CD4-positive, CD25-positive, alpha-beta regulatory T cell (primary cell): ENCODE data around the gene ANO1. TPM values are rescaled to one million over a fixed set of nuclear protein-coding genes. Genes with fewer than 3 reads are reported as not detected.

Source experiments
- ATAC-seq, 2 donors: fragments of 150-1000 bp; cut with Tn5 transposase; one replicate each; pipeline ENCODE4 v1.10.0; 2021; ENCODE audit warnings: low read depth in 2 of 2, moderate number of reproducible peaks in 2 of 2, moderate library complexity in 1 of 2
- DNase-seq, 3 donors: peaks; one replicate each; pipeline versions ENCODE4 v3.0.0 to v3.0.0-alpha.2; 2012 to 2022; ENCODE audit warnings: mixed read lengths in 1 of 3
- H3K27ac ChIP-seq: one replicate; pipeline ENCODE4 v1.7.0; 2013; ENCODE audit warnings: mild to moderate bottlenecking, low read length; ENCODE audit not compliant: insufficient read depth, poor library complexity, severe bottlenecking
- H3K27me3 ChIP-seq: one replicate; pipeline ENCODE4 v1.7.0; 2013; ENCODE audit warnings: low read length; ENCODE audit not compliant: control insufficient read depth, insufficient read depth
- H3K36me3 ChIP-seq: one replicate; pipeline ENCODE4 v1.7.0; 2013; ENCODE audit warnings: mild to moderate bottlenecking, low read length, moderate library complexity; ENCODE audit not compliant: control insufficient read depth, insufficient read depth
- H3K4me1 ChIP-seq: 2 replicates; pipeline ENCODE4 v1.7.0; 2013; ENCODE audit warnings: mild to moderate bottlenecking, low read length; ENCODE audit not compliant: insufficient read depth, control insufficient read depth, poor library complexity, severe bottlenecking
- H3K4me3 ChIP-seq: one replicate; pipeline ENCODE4 v1.7.0; 2013; ENCODE audit warnings: low read depth, mild to moderate bottlenecking, low read length, moderate library complexity
- H3K9me3 ChIP-seq, 2 experiments: 1 replicate in 1 of 2; 2 replicates in 1 of 2; pipeline ENCODE4 v1.7.0; 2013; ENCODE audit warnings: low read length in 2 of 2, mild to moderate bottlenecking in 1 of 2, moderate library complexity in 1 of 2; ENCODE audit not compliant: control insufficient read depth in 2 of 2
- H3K27ac Mint-ChIP-seq, 3 donors: one replicate each; pipeline ENCODE4 v1.8.0; 2020 to 2022; ENCODE audit warnings: mild to moderate bottlenecking in 3 of 3, mixed read lengths in 3 of 3, moderate library complexity in 2 of 3
- H3K27me3 Mint-ChIP-seq: one replicate; pipeline ENCODE4 v1.8.0; 2022; ENCODE audit warnings: mild to moderate bottlenecking, mixed read lengths
- H3K36me3 Mint-ChIP-seq: one replicate; pipeline ENCODE4 v1.8.0; 2020; ENCODE audit warnings: mixed read lengths
- H3K4me1 Mint-ChIP-seq, 4 donors: one replicate each; pipeline ENCODE4 v1.8.0; 2020 to 2022; ENCODE audit warnings: mixed read lengths in 4 of 4, mild to moderate bottlenecking in 1 of 4
- H3K4me3 Mint-ChIP-seq, 4 donors: one replicate each; pipeline ENCODE4 v1.8.0; 2020 to 2022; ENCODE audit warnings: mild to moderate bottlenecking in 4 of 4, mixed read lengths in 4 of 4, moderate library complexity in 3 of 4
- H3K9me3 Mint-ChIP-seq, 7 donors: one replicate each; pipeline ENCODE4 v1.8.0; 2020 to 2022; ENCODE audit warnings: mixed read lengths in 7 of 7, mild to moderate bottlenecking in 3 of 7, moderate library complexity in 2 of 7
- polyA plus RNA-seq, 4 donors: library from polyadenylated mRNA; unstranded; fragments of 300-500 nt; fragmentation: Illumina TruSeq; gene quantifications; one replicate each; pipeline ENCODE4 v1.2.3, GENCODE V29; 2021
- total RNA-seq: library from RNA; stranded (reverse); gene quantifications from one replicate; pipeline ENCODE4 v1.2.3, GENCODE V29; 2022

Gene ANO1
- total and polyA plus RNA-seq, 5 donors from 2014 or later: not detected

DNA sequence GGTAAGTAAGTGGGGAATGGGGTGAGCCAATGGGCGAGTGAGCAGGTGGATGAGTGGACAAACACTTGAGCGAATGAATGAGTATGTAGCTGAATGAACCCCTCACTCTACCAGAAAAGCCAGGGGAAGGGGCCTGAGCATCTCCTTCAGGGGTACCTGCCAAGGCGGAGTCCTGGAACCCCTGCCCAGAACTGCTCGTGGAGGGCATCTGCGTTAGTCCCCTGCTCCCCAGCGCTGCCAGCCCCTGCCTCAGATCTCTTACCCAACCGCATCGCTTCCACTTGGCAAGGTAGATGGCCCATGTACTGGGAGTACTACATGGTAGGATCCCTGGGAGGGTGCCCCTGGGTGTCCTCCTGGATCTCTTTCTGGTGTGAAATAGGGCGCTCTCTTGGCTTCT, 7.4 kb upstream of the ANO1 start:
- Histone ChIP-seq H3K4me1 (no peaks in the 10 kb centered on the region), H3K27me3 (peaks cover 4% of the 10 kb centered on the region), H3K36me3 (no peaks in the 10 kb centered on the region), H3K27ac (no peak overlapping the region), H3K9me3 (no peaks in the 10 kb centered on the region), H3K4me3 (no peak overlapping the region)
- ATAC-seq: no peak
- no peak for DNase-seq
- no peaks in the 10 kb centered on the region for H3K9me3 Mint-ChIP-seq
- no peak overlapping the region for H3K4me3 Mint-ChIP-seq
- H3K27ac Mint-ChIP-seq: no peak overlapping the region
- H3K27me3 Mint-ChIP-seq: peaks cover 53% of the 10 kb centered on the region
- peaks cover 0 to 6% (median 0%) of the 10 kb centered on the region in 4 donors for H3K4me1 Mint-ChIP-seq
- H3K36me3 Mint-ChIP-seq: no peaks in the 10 kb centered on the region

DNA sequence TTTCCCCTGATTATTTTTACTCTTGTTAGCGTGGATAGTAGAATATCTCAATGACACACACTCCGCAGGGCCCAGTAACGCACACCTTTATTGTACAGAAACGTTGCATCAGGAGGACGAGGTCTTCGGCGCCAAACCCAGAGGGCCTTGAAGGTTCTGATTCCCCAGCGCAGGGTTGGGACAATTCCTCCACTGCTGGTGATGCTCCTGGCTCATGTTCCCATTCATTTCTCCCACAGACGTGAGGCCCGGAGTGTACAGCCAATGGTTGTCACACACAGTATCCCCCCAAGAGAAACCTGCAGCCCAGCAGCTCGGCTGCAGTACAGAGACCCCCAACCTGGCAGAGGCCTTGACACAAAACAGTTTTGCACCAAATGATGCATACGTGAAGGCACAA, 6.1 kb upstream of the ANO1 start:
- peaks cover 4% of the 10 kb centered on the region for H3K27me3 ChIP-seq

DNA sequence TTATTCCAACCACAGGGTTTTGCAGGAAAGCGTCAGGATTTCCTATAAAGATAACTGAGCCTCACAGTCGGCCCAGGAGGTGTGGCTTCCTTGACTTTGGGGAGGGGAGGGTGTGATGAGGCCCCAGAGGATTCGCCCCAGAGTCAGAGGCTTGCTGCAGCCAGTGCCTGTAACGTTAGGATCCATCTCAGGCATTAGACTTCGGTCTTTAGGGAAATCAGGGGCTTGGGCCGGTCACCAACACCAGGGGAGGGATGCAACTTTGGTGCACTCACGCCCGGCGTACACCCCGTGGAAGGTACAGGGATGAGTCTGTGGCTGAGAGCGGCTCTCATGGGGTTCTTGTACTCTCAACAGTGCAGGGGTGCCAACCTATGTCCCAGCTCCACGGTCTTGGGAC, 5.7 kb upstream of the ANO1 start:
- Mint-ChIP-seq H3K9me3 (no peaks in the 10 kb centered on the region), H3K27me3 (peaks cover 64% of the 10 kb centered on the region), H3K4me3 (no peak overlapping the region), H3K27ac (no peak overlapping the region), H3K4me1 (peaks cover 0 to 6% (median 0%) of the 10 kb centered on the region in 4 donors), H3K36me3 (no peaks in the 10 kb centered on the region)
- ATAC-seq (no peak), DNase-seq (no peak)
- Histone ChIP-seq H3K27me3 (peaks cover 4% of the 10 kb centered on the region), H3K36me3 (no peaks in the 10 kb centered on the region), H3K4me1 (no peaks in the 10 kb centered on the region), H3K27ac (no peak overlapping the region), H3K9me3 (no peaks in the 10 kb centered on the region), H3K4me3 (no peak overlapping the region)

More for the DNA sequence above, 6.1 kb upstream of the ANO1 start:
- DNase-seq (no peak), ATAC-seq (no peak)
- no peaks in the 10 kb centered on the region for H3K4me1 ChIP-seq
- Mint-ChIP-seq H3K4me1 (peaks cover 0 to 6% (median 0%) of the 10 kb centered on the region in 4 donors), H3K27me3 (peaks cover 60% of the 10 kb centered on the region), H3K27ac (no peak overlapping the region), H3K36me3 (no peaks in the 10 kb centered on the region), H3K9me3 (no peaks in the 10 kb centered on the region), H3K4me3 (no peak overlapping the region)
- H3K36me3 ChIP-seq: no peaks in the 10 kb centered on the region
- no peaks in the 10 kb centered on the region for H3K9me3 ChIP-seq
- H3K27ac ChIP-seq: no peak overlapping the region
- no peak overlapping the region for H3K4me3 ChIP-seq

DNA sequence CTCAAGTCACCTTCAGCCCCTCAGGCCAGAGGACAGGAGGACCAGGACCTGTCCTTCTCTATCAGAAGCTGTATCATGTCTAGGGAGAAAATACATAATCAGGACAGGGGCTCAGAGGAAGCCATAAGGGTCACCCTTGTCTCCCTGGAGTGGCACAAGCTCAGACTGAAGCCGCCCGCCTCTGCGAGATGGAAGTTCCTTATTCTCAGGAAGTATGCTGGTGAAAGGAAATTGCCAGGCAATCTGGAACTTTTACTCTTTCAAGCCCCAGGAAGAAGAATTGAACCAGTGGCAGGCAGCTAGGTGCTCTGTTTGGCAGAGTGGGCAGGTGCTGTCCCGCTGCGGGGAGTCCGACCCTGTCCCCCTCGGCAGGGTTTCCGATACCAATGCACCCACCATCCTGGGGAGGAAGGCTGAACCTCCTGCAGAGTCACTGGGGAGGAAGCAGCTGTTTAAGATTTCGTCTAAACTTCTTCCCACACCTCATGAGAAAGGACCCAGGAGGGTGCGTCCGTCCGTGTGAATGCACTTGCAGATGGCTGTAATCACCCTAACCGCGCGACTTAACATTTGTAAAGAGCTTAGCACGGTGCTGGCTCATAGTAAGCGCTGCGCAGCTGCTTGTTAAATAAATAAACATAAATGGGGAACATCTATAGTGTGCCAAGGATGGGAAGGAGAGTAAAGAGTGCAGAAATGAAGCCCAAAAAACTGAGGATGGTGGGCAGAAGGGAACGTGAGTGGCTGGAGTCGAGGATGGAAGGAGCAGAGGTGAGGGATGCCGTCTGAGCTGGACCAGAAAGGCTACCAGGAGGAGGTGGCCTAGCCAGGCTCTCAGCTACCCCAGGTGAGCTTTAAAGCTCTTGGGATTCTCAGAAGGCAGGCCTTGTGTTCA, 5.0 kb upstream of the ANO1 start:
- H3K36me3 Mint-ChIP-seq: no peaks in the 10 kb centered on the region
- H3K27me3 Mint-ChIP-seq: peaks cover 67% of the 10 kb centered on the region
- no peak overlapping the region for H3K4me3 Mint-ChIP-seq
- ATAC-seq (no peak), DNase-seq (no peak)
- H3K9me3 Mint-ChIP-seq: no peaks in the 10 kb centered on the region
- H3K9me3 ChIP-seq: no peaks in the 10 kb centered on the region
- H3K4me3 ChIP-seq: no peak overlapping the region
- H3K4me1 ChIP-seq: no peaks in the 10 kb centered on the region
- H3K27ac Mint-ChIP-seq: no peak overlapping the region
- peaks cover 0 to 6% (median 0%) of the 10 kb centered on the region in 4 donors for H3K4me1 Mint-ChIP-seq
- H3K36me3 ChIP-seq: no peaks in the 10 kb centered on the region
- H3K27me3 ChIP-seq: peaks cover 4% of the 10 kb centered on the region
- no peak overlapping the region for H3K27ac ChIP-seq

DNA sequence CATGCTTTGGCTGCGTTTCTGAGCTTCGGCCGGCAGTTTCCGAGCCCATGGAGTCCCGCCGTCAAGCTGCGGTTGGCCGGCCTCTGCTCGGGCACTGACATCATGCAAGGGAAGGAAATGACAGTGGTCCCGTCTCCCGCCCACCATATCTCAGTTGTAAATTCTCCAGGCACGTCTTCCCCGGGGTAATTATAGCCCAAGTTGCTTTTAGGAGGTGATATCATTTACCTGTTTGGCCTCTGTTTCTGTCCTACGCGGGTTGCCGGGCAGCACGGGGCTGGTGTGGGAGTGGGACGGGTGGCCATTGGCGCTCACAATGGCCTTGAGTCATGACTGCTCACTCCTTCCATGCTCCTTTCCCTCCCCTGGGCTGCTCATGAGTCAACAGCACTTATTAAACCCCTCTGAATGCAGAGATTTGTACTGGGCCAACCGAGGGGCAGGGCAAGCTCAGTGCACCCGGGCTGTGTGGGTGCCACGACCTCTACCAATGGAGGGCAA, 4.2 kb upstream of the ANO1 start:
- H3K27ac Mint-ChIP-seq: no peak overlapping the region
- no peaks in the 10 kb centered on the region for H3K36me3 ChIP-seq
- peaks cover 0 to 6% (median 0%) of the 10 kb centered on the region in 4 donors for H3K4me1 Mint-ChIP-seq
- ATAC-seq (no peak), DNase-seq (no peak)
- peaks cover 4% of the 10 kb centered on the region for H3K27me3 ChIP-seq
- no peaks in the 10 kb centered on the region for H3K4me1 ChIP-seq
- no peak overlapping the region for H3K4me3 Mint-ChIP-seq
- no peaks in the 10 kb centered on the region for H3K36me3 Mint-ChIP-seq
- no peaks in the 10 kb centered on the region for H3K9me3 Mint-ChIP-seq
- peaks cover 67% of the 10 kb centered on the region for H3K27me3 Mint-ChIP-seq
- no peaks in the 10 kb centered on the region for H3K9me3 ChIP-seq
- no peak overlapping the region for H3K4me3 ChIP-seq
- H3K27ac ChIP-seq: no peak overlapping the region

DNA sequence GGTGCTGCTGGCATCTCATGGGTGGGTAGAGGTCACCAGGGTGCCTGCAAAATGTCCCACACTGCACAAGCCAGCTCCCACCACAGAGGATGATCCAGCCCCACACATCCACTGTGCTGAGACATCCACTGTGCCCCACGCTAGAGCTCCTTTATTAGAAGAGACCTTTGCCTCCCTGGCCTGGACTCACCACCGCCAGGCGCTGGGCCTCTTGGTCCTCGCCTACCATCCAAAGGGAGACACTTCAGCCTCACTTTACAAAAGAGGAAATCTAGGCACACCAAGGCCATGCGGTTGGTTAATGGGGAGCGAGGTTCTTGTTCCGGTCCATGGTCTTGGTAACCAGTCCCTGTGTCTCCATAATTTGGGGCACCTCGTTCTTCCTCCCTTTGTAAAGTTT, 3.4 kb upstream of the ANO1 start:
- H3K27me3 Mint-ChIP-seq: peaks cover 69% of the 10 kb centered on the region
- no peak overlapping the region for H3K4me3 Mint-ChIP-seq
- DNase-seq (no peak), ATAC-seq (no peak)
- H3K4me1 ChIP-seq: no peaks in the 10 kb centered on the region
- H3K27ac ChIP-seq: no peak overlapping the region
- H3K27me3 ChIP-seq: peaks cover 4% of the 10 kb centered on the region
- no peaks in the 10 kb centered on the region for H3K36me3 ChIP-seq
- no peaks in the 10 kb centered on the region for H3K9me3 Mint-ChIP-seq
- no peak overlapping the region for H3K4me3 ChIP-seq
- no peak overlapping the region for H3K27ac Mint-ChIP-seq
- H3K9me3 ChIP-seq: no peaks in the 10 kb centered on the region
- H3K4me1 Mint-ChIP-seq: peaks cover 0 to 6% (median 0%) of the 10 kb centered on the region in 4 donors
- H3K36me3 Mint-ChIP-seq: no peaks in the 10 kb centered on the region

DNA sequence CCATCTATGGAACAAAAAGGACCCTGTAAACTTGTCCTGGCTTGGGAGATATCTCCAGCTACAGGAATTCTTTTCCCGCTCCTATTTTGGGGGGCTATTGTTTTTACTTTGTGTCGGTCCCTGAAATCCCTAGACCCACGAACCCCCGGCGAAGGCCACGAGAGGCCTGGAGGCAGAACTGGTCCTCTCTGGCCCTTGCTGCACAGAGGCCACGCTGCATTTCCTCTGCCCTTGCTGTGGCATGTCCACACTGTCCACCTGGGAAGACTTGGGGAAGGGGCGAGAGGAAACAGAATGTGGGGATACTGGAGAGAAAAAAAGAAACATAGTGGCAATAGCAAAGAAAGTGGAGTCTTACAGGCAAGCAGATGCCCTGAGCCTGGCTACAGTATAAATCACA, 2.3 kb upstream of the ANO1 start:
- peaks cover 4% of the 10 kb centered on the region for H3K27me3 ChIP-seq

More for the DNA sequence above, 2.3 kb upstream of the ANO1 start:
- H3K9me3 ChIP-seq: no peaks in the 10 kb centered on the region
- Mint-ChIP-seq H3K27me3 (peaks cover 65% of the 10 kb centered on the region), H3K27ac (no peak overlapping the region), H3K4me3 (no peak overlapping the region), H3K9me3 (no peaks in the 10 kb centered on the region), H3K4me1 (peaks cover 0 to 6% (median 0%) of the 10 kb centered on the region in 4 donors), H3K36me3 (no peaks in the 10 kb centered on the region)
- no peaks in the 10 kb centered on the region for H3K4me1 ChIP-seq
- H3K4me3 ChIP-seq: no peak overlapping the region
- no peak overlapping the region for H3K27ac ChIP-seq
- ATAC-seq (no peak), DNase-seq (no peak)
- H3K36me3 ChIP-seq: no peaks in the 10 kb centered on the region
